Heart left ventricle (tissue), 16 donors: ENCODE data around the gene ITGAE. TPM values are rescaled to one million over a fixed set of nuclear protein-coding genes. Genes with fewer than 3 reads are reported as not detected.
"Not testable (repeated sequence)": the region's sequence is repeated elsewhere in the genome, so short reads cannot be mapped to it uniquely, and the experiment has no call there.

Experiments
- ATAC-seq, 4 donors: fragments of 200-7000 bp; cut with Tn5 transposase; one replicate each; pipeline ENCODE4 v1.9.1; 2020 to 2022; ENCODE audit warnings: moderate library complexity in 4 of 4, mild to moderate bottlenecking in 3 of 4, moderate number of reproducible peaks in 1 of 4
- DNase-seq, 5 donors: peaks; one replicate each; pipeline ENCODE4 v3.0.0-alpha.2; 2020
- H3K27ac ChIP-seq, 12 donors: fragments of 200-600 bp; sonication (generic) in 4 of 12; one replicate each; pipeline versions ENCODE4 v1.5.0 to v1.8.0; 2016 to 2022; ENCODE audit warnings: mild to moderate bottlenecking in 2 of 12
- H3K27me3 ChIP-seq, 9 donors: fragments of 200-600 bp; sonication (generic) in 2 of 9; one replicate each; pipeline versions ENCODE4 v1.5.1 to v1.8.0; 2016 to 2022; ENCODE audit warnings: mild to moderate bottlenecking in 3 of 9
- H3K36me3 ChIP-seq, 9 donors: fragments of 200-600 bp; sonication (generic) in 2 of 9; one replicate each; pipeline versions ENCODE4 v1.5.0 to v1.8.0; 2018 to 2022; ENCODE audit warnings: mild to moderate bottlenecking in 2 of 9
- H3K4me1 ChIP-seq, 12 donors: fragments of 200-600 bp; sonication (generic) in 4 of 12; one replicate each; pipeline versions ENCODE4 v1.5.0 to v1.8.0; 2016 to 2022; ENCODE audit warnings: mild to moderate bottlenecking in 3 of 12
- H3K4me3 ChIP-seq, 12 donors: fragments of 200-600 bp; sonication (generic) in 4 of 12; one replicate each; pipeline versions ENCODE4 v1.5.0 to v1.8.0; 2017 to 2022; ENCODE audit warnings: mild to moderate bottlenecking in 9 of 12, moderate library complexity in 4 of 12
- H3K9me3 ChIP-seq, 12 donors: fragments of 200-600 bp; sonication (generic) in 4 of 12; one replicate each; pipeline versions ENCODE4 v1.5.0 to v1.8.0; 2016 to 2022; ENCODE audit warnings: mild to moderate bottlenecking in 1 of 12
- CTCF ChIP-seq, 12 donors: fragments of 200-600 bp; sonication (generic) in 4 of 12; IDR thresholded peaks; one replicate each; pipeline versions ENCODE4 v1.5.0 to v1.8.0; 2018 to 2022; ENCODE audit warnings: antibody characterized with exemption in 12 of 12, mild to moderate bottlenecking in 5 of 12
- POLR2A ChIP-seq, 2 donors: fragments of 450-650 bp; IDR thresholded peaks; one replicate each; pipeline ENCODE4 v1.6.1; 2017; ENCODE audit warnings: antibody characterized with exemption in 2 of 2, mild to moderate bottlenecking in 2 of 2, moderate library complexity in 2 of 2
- WGBS, 4 donors: extraction: QIAGEN DNeasy Blood & Tissue Kit in 2 of 4; methylation state at CpG; one replicate each; pipeline versions ENCODE4 v1.1.5 to v1.1.7; 2013 to 2018; 5-methylcytosine and 5-hydroxymethylcytosine counted together
- intact Hi-C, 10 donors: fragments of 100-400 bp; cut with DNase I; formaldehyde crosslinking; loops; one replicate each; pipeline versions ENCODE4 v1.11.1 to v1.14.2; 2022
- polyA plus RNA-seq, 2 donors: library from polyadenylated mRNA; stranded (reverse); fragments of 200-250 nt; gene quantifications; one replicate each; pipeline ENCODE4 v1.2.3, GENCODE V29; 2013
- total RNA-seq, 9 donors: library from RNA; depleted of rRNA in 2 of 9; stranded (reverse); fragments of >200 nt in 2 of 9; fragmentation: NEBNext Ultra II Directional in 3 of 9; extraction: Animal tissue kit (Norgen Biotek cat#: 25700) in 3 of 9; gene quantifications; one replicate each; pipeline versions ENCODE4 v1.1.0 to v1.2.4, GENCODE V29; 2016 to 2023
- donor health status: ischemic (EF 13 %, LVEDD 7.1; RV severe dilation, severe dysfunction).
- donor health status: healthy with polysubstance abuse.
- donor health status: DM: no; HTN: yes; CAD: no.
- donor health status: DM: no; HTN: no; CAD: no.
- donor health status: ischemic (EF 25% LVEDD 6.9; RV normal size, moderate dysfunction).
- donor health status: ischemic (EF 25% LVEDD 5.7; RV mildly dilated, moderate dysfunction).
- donor health status: healthy.
- donor health status: DM: yes; HTN: yes; CAD: no.
- donor health status: ischemic (EF 35%, LVEDD 5.7; RV mildly dilated, moderate dysfunction).
- donor health status: nonischemic (EF 11% LVEDD 7.7; RV severe dilation, severe dysfunction).
- donor health status: DM: yes; HTN: yes; CAD: no.
- donor health status: PGD.
- donor health status: ischemic (EF 29% LVEDD 5.4; RV normal size, mild dysfunction).
- donor health status: nonischemic (EF 23%, LVEDD 6.1; RV moderate dilation, normal function).

The ITGAE gene
- total and polyA plus RNA-seq, 11 donors, result 7.1 to 32.9 (median 15.3) TPM

GRCh38 chr17:3792481-3792880, 8.5 kb downstream of the ITGAE start:
- 65 to 77% (median 70%) methylated on average over 6 of the region's 6 CpGs for WGBS, 4 donors
- intact Hi-C loops, result no loop called here
- H3K4me1 ChIP-seq, result peaks cover 0 to 7% (median 0%) of the 10 kb centered on the region in 12 donors
- DNase-seq (no peak), ATAC-seq (peak in 1 of 4 donors; percentile 57)
- no peak overlapping the region for H3K27ac ChIP-seq
- H3K4me3 ChIP-seq, result no peak overlapping the region
- TF ChIP-seq CTCF (IDR thresholded peaks at IDR 0.05) (no peak), POLR2A (IDR thresholded peaks at IDR 0.05) (no peak)
- no peaks in the 10 kb centered on the region for H3K36me3 ChIP-seq
- H3K9me3 ChIP-seq, result no peaks in the 10 kb centered on the region
- no peaks in the 10 kb centered on the region for H3K27me3 ChIP-seq

- no peak for DNase-seq
- Histone ChIP-seq H3K9me3 (no peaks in the 10 kb centered on the region), H3K27me3 (no peaks in the 10 kb centered on the region), H3K4me3 (no peak overlapping the region), H3K4me1 (peaks cover 0 to 7% (median 0%) of the 10 kb centered on the region in 12 donors), H3K27ac (no peak overlapping the region), H3K36me3 (no peaks in the 10 kb centered on the region)
- intact Hi-C loops, result no loop called here
- ATAC-seq, result no peak
- WGBS, 4 donors, result 71 to 84% (median 80%) methylated on average over 2 of the region's 2 CpGs
- TF ChIP-seq POLR2A (IDR thresholded peaks at IDR 0.05), result no peak
- TF ChIP-seq CTCF (IDR thresholded peaks at IDR 0.05), result no peak
Measured at GRCh38 chr17:3788200-3788599, 12.8 kb downstream of the ITGAE start.

GRCh38 chr17:3785323-3785722, 15.7 kb downstream of the ITGAE start:
- 77 to 80% (median 78%) methylated on average over 5 of the region's 5 CpGs for WGBS, 4 donors

GRCh38 chr17:3782751-3783150, 18.2 kb downstream of the ITGAE start:
- ATAC-seq (no peak), DNase-seq (no peak)
- H3K4me3 ChIP-seq, result no peak overlapping the region
- no peaks in the 10 kb centered on the region for H3K27me3 ChIP-seq
- intact Hi-C loops, result no loop called here
- no peaks in the 10 kb centered on the region for H3K4me1 ChIP-seq
- 85 to 88% (median 85%) methylated on average over 8 of the region's 8 CpGs for WGBS, 4 donors
- TF ChIP-seq POLR2A (IDR thresholded peaks at IDR 0.05) (no peak), CTCF (IDR thresholded peaks at IDR 0.05) (no peak)
- no peaks in the 10 kb centered on the region for H3K36me3 ChIP-seq
- H3K9me3 ChIP-seq, result no peaks in the 10 kb centered on the region
- no peak overlapping the region for H3K27ac ChIP-seq

More at GRCh38 chr17:3785323-3785722, 15.7 kb downstream of the ITGAE start:
- ATAC-seq, DNase-seq, H3K36me3 ChIP-seq, H3K9me3 ChIP-seq, H3K4me1 ChIP-seq, H3K27ac ChIP-seq, H3K4me3 ChIP-seq, intact Hi-C loops, H3K27me3 ChIP-seq: not testable (repeated sequence)

- 81 to 85% (median 83%) methylated on average over 6 of the region's 6 CpGs for WGBS, 4 donors
Measured at GRCh38 chr17:3780986-3781385, 20.0 kb downstream of the ITGAE start.

More at GRCh38 chr17:3780986-3781385, 20.0 kb downstream of the ITGAE start:
- ATAC-seq (no peak), DNase-seq (no peak)
- H3K4me1 ChIP-seq, result no peaks in the 10 kb centered on the region
- H3K9me3 ChIP-seq, result no peaks in the 10 kb centered on the region
- no peak overlapping the region for H3K27ac ChIP-seq
- H3K4me3 ChIP-seq, result no peak overlapping the region
- H3K36me3 ChIP-seq, result no peaks in the 10 kb centered on the region
- TF ChIP-seq POLR2A (IDR thresholded peaks at IDR 0.05), result no peak
- TF ChIP-seq CTCF (IDR thresholded peaks at IDR 0.05), result no peak
- no peaks in the 10 kb centered on the region for H3K27me3 ChIP-seq
- intact Hi-C loops, result no loop called here
